ENCODE results near the gene PCK1.

The PCK1 gene

GRCh38 chr20:57589123-57589727, 28.3 kb downstream of the PCK1 start:
- H3K4me3 ChIP-seq (replicated peaks; ENCODE audit: low read depth, low read length) = no peak overlapping the region
- TF ChIP-seq CTCF (IDR thresholded peaks at IDR 0.05; ENCODE audit: low read depth, low read length, missing control alignments) = no peak
- no peak for DNase-seq (ENCODE audit: extremely low read depth, low read depth)

- no peak for TF ChIP-seq CTCF (IDR thresholded peaks at IDR 0.05; ENCODE audit: low read depth, low read length, missing control alignments)
- H3K4me3 ChIP-seq (replicated peaks; ENCODE audit: low read depth, low read length) = no peak overlapping the region
- DNase-seq (ENCODE audit: extremely low read depth, low read depth) = no peak
Measured at GRCh38 chr20:57589728-57590484, 29.0 kb downstream of the PCK1 start.

GRCh38 chr20:57590485-57591288, 29.8 kb downstream of the PCK1 start:
- DNase-seq (ENCODE audit: extremely low read depth, low read depth) = no peak
- no peak overlapping the region for H3K4me3 ChIP-seq (replicated peaks; ENCODE audit: low read depth, low read length)
- no peak for TF ChIP-seq CTCF (IDR thresholded peaks at IDR 0.05; ENCODE audit: low read depth, low read length, missing control alignments)

GRCh38 chr20:57591289-57592229, 30.6 kb downstream of the PCK1 start:
- H3K4me3 ChIP-seq (replicated peaks; ENCODE audit: low read depth, low read length) = no peak overlapping the region
- no peak for DNase-seq (ENCODE audit: extremely low read depth, low read depth)
- TF ChIP-seq CTCF (IDR thresholded peaks at IDR 0.05; ENCODE audit: low read depth, low read length, missing control alignments) = no peak

- TF ChIP-seq CTCF (IDR thresholded peaks at IDR 0.05; ENCODE audit: low read depth, low read length, missing control alignments) = no peak
- DNase-seq (ENCODE audit: extremely low read depth, low read depth) = no peak
- H3K4me3 ChIP-seq (replicated peaks; ENCODE audit: low read depth, low read length) = no peak overlapping the region
Measured at GRCh38 chr20:57592263-57593092, 31.6 kb downstream of the PCK1 start.

All from HFF-Myc (cell line).